H1 (cell line): ENCODE measurements around the gene RNF8. TPM values are rescaled to one million over a fixed set of nuclear protein-coding genes. Genes with fewer than 3 reads are reported as not detected.

Experiments used
- CTCF ChIA-PET: fragments of 300-600 bp; sonication (Branson Sonifier 250); formaldehyde crosslinking; loops from one replicate; lab custom pipeline; 2021; ENCODE audit not compliant: partially characterized antibody; lab: Charles Lee
- POLR2A ChIA-PET: fragments of 300-600 bp; sonication (Branson Sonifier 250); formaldehyde crosslinking; loops from one replicate; lab custom pipeline; 2021; ENCODE audit warnings: inconsistent platforms; ENCODE audit not compliant: partially characterized antibody; lab: Charles Lee
- DNase-seq, 2 experiments: peaks; one replicate each; pipeline versions ENCODE4 v3.0.0 to v3.0.0-alpha.2; 2010 to 2022; ENCODE audit warnings: low spot score in 2 of 2, low read depth in 1 of 2, mixed read lengths in 1 of 2
- FAIRE-seq: peaks from 2 replicates; lab custom pipeline; 2011; peaks lifted over from hg19 to GRCh38; lab: Jason Lieb, UNC
- H2AFZ ChIP-seq: 2 replicates; pipeline ENCODE4 v1.8.1; 2012; ENCODE audit warnings: low read length, inconsistent platforms
- H2AK5ac ChIP-seq: 2 replicates; pipeline ENCODE4 v1.6.1; 2013; ENCODE audit warnings: low read depth, low read length
- H2BK120ac ChIP-seq: replicated peaks from 2 replicates; pipeline ENCODE3; 2013; ENCODE audit warnings: low read depth, low read length, inconsistent platforms
- H2BK12ac ChIP-seq: 2 replicates; pipeline ENCODE4 v1.6.1; 2013; ENCODE audit warnings: low read depth, low read length
- H2BK15ac ChIP-seq: 2 replicates; pipeline ENCODE4 v1.6.1; 2013; ENCODE audit warnings: low read length
- H2BK20ac ChIP-seq: 2 replicates; pipeline ENCODE4 v1.6.1; 2013; ENCODE audit warnings: low read length
- H2BK5ac ChIP-seq: 2 replicates; pipeline ENCODE4 v1.6.1; 2013; ENCODE audit warnings: low read depth, low read length
- H3K14ac ChIP-seq: 2 replicates; pipeline ENCODE4 v1.6.1; 2013; ENCODE audit warnings: inconsistent platforms; ENCODE audit not compliant: insufficient read length
- H3K18ac ChIP-seq: 2 replicates; pipeline ENCODE4 v1.6.1; 2013; ENCODE audit warnings: low read length; ENCODE audit errors: extremely low read depth
- H3K23ac ChIP-seq: 2 replicates; pipeline ENCODE4 v1.6.1; 2013; ENCODE audit warnings: inconsistent platforms; ENCODE audit not compliant: insufficient read length
- H3K23me2 ChIP-seq: 2 replicates; pipeline ENCODE4 v1.6.1; 2013; ENCODE audit warnings: low read depth, low read length
- H3K27ac ChIP-seq: 2 replicates; pipeline ENCODE4 v1.6.1; 2011; ENCODE audit warnings: low read depth, low read length, inconsistent platforms
- H3K27me3 ChIP-seq, 4 experiments: replicated peaks in 1 of 4; 1 replicate in 1 of 4; 2 replicates in 3 of 4; pipeline versions ENCODE4 v1.6.1 to v1.8.1; 2011 to 2013; ENCODE audit warnings: low read length in 3 of 4, mild to moderate bottlenecking in 3 of 4, inconsistent platforms in 2 of 4, mixed read lengths in 2 of 4, moderate library complexity in 1 of 4; ENCODE audit not compliant: control insufficient read depth in 3 of 4, insufficient read depth in 3 of 4; ENCODE audit errors: extremely low read depth in 1 of 4
- H3K36me3 ChIP-seq, 4 experiments: 2 replicates each; pipeline versions ENCODE4 v1.6.1 to v1.8.1; 2011 to 2013; ENCODE audit warnings: mild to moderate bottlenecking in 4 of 4, low read length in 3 of 4, moderate library complexity in 2 of 4, control low read depth in 1 of 4, inconsistent platforms in 1 of 4; ENCODE audit not compliant: insufficient read depth in 4 of 4, control insufficient read depth in 2 of 4
- H3K4ac ChIP-seq: replicated peaks from 2 replicates; pipeline ENCODE3; 2013; ENCODE audit warnings: low read length, low read depth, mixed read lengths, inconsistent platforms; ENCODE audit not compliant: insufficient read length
- H3K4me1 ChIP-seq, 4 experiments: replicated peaks in 1 of 4; 1 replicate in 1 of 4; 2 replicates in 3 of 4; pipeline versions ENCODE4 v1.6.1 to v1.8.1; 2011 to 2013; ENCODE audit warnings: low read length in 3 of 4, inconsistent platforms in 2 of 4, mixed read lengths in 1 of 4; ENCODE audit not compliant: insufficient read depth in 4 of 4, control insufficient read depth in 3 of 4
- H3K4me2 ChIP-seq, 2 experiments: 2 replicates each; pipeline versions ENCODE4 v1.6.1 to v1.8.1; 2011 to 2013; ENCODE audit warnings: low read depth in 2 of 2, low read length in 2 of 2, control low read depth in 1 of 2, inconsistent platforms in 1 of 2, mild to moderate bottlenecking in 1 of 2; ENCODE audit not compliant: insufficient read depth in 1 of 2
- H3K4me3 ChIP-seq, 4 experiments: fragments of 200-600, 300-600 bp in 1 of 4; sonication (generic), shearing (Covaris generic), sonication (Bioruptor Twin) in 1 of 4; 2 replicates each; pipeline versions ENCODE4 v1.5.1 to v1.8.1; 2011 to 2016; ENCODE audit warnings: low read length in 4 of 4, low read depth in 3 of 4, control low read depth in 2 of 4, inconsistent platforms in 2 of 4, mild to moderate bottlenecking in 2 of 4, mixed read lengths in 1 of 4, moderate library complexity in 1 of 4; ENCODE audit not compliant: insufficient read depth in 2 of 4; ENCODE audit errors: extremely low read depth in 1 of 4
- H3K56ac ChIP-seq: replicated peaks from 2 replicates; pipeline ENCODE3; 2013; ENCODE audit warnings: low read depth, mild to moderate bottlenecking, mixed read lengths, low read length, inconsistent platforms; ENCODE audit not compliant: insufficient read length
- H3K79me1 ChIP-seq: 2 replicates; pipeline ENCODE4 v1.6.1; 2013; ENCODE audit warnings: low read depth, low read length, control low read depth
- H3K79me2 ChIP-seq, 2 experiments: 2 replicates each; pipeline versions ENCODE4 v1.6.1 to v1.8.1; 2012 to 2013; ENCODE audit warnings: low read length in 2 of 2, mild to moderate bottlenecking in 2 of 2, inconsistent platforms in 1 of 2; ENCODE audit not compliant: insufficient read depth in 2 of 2, control insufficient read depth in 1 of 2
- H3K9ac ChIP-seq, 4 experiments: replicated peaks in 1 of 4; 1 replicate in 1 of 4; 2 replicates in 3 of 4; pipeline versions ENCODE4 v1.6.1 to v1.8.1; 2011 to 2013; ENCODE audit warnings: low read depth in 3 of 4, low read length in 3 of 4, control low read depth in 2 of 4, mild to moderate bottlenecking in 2 of 4, moderate library complexity in 2 of 4, inconsistent platforms in 1 of 4; ENCODE audit errors: extremely low read depth in 1 of 4
- H3K9me3 ChIP-seq, 2 experiments: 2 replicates each; pipeline versions ENCODE4 v1.6.1 to v1.8.1; 2012 to 2013; ENCODE audit warnings: mild to moderate bottlenecking in 2 of 2, moderate library complexity in 2 of 2, control low read depth in 1 of 2, inconsistent platforms in 1 of 2, low read depth in 1 of 2, low read length in 1 of 2, mixed read lengths in 1 of 2; ENCODE audit not compliant: insufficient read depth in 2 of 2
- H4K20me1 ChIP-seq, 2 experiments: replicated peaks in 1 of 2; 2 replicates each; pipeline versions ENCODE3 to v1.8.1; 2011 to 2013; ENCODE audit warnings: inconsistent platforms in 2 of 2, low read length in 2 of 2, mild to moderate bottlenecking in 1 of 2; ENCODE audit not compliant: insufficient read depth in 2 of 2, control insufficient read depth in 1 of 2
- H4K5ac ChIP-seq: 2 replicates; pipeline ENCODE4 v1.6.1; 2013; ENCODE audit warnings: low read length, low read depth, mixed read lengths, inconsistent platforms; ENCODE audit not compliant: insufficient read length
- H4K8ac ChIP-seq: 2 replicates; pipeline ENCODE4 v1.8.0; 2013; ENCODE audit warnings: mild to moderate bottlenecking, moderate library complexity, low read length, inconsistent platforms; ENCODE audit not compliant: insufficient read depth; ENCODE audit errors: extremely low read depth
- H4K91ac ChIP-seq: replicated peaks from 2 replicates; pipeline ENCODE3; 2013; ENCODE audit warnings: low read length, mixed read lengths, inconsistent platforms; ENCODE audit not compliant: insufficient read length
- CEBPB ChIP-seq: IDR thresholded peaks from 2 replicates; pipeline ENCODE4 v1.6.1; 2012; ENCODE audit warnings: low read depth, low read length
- NRF1 ChIP-seq: IDR thresholded peaks from 2 replicates; pipeline ENCODE4 v1.6.1; 2011; ENCODE audit warnings: mild to moderate bottlenecking, low read depth, low read length, improper control_type of control experiment
- SP2 ChIP-seq: IDR thresholded peaks from 2 replicates; pipeline ENCODE4 v1.6.1; 2012; ENCODE audit warnings: mild to moderate bottlenecking, low read length, inconsistent platforms
- YY1 ChIP-seq: IDR thresholded peaks from 2 replicates; pipeline ENCODE4 v1.6.1; 2011; ENCODE audit warnings: low read depth, mild to moderate bottlenecking, low read length
- WGBS, 2 experiments: shearing (Covaris generic) in 1 of 2; methylation state at CpG; one replicate each; pipeline versions ENCODE4 v1.1.6 to v1.1.7; 2013 to 2015; ENCODE audit warnings: low lambda C conversion rate in 2 of 2, mixed read lengths in 2 of 2, inconsistent platforms in 1 of 2, low coverage in 1 of 2, missing lambda C conversion rate in 1 of 2; ENCODE audit not compliant: insufficient replicate concordance in 2 of 2, insufficient coverage in 1 of 2, insufficient read length in 1 of 2; ENCODE audit errors: extremely low coverage in 1 of 2, missing lambda C conversion rate in 1 of 2; 5-methylcytosine and 5-hydroxymethylcytosine counted together
- polyA plus RNA-seq, 7 experiments: library from polyadenylated mRNA; depleted of rRNA in 3 of 7; stranded (reverse) in 5 of 7; unstranded in 2 of 7; fragments of >200 nt in 5 of 7; fragments of 200-250 nt in 2 of 7; gene quantifications; 1 replicate in 5 of 7; 2 replicates in 1 of 7; 4 replicates in 1 of 7; pipeline versions ENCODE4 v1.2.1 to v1.2.3, GENCODE V29; 2011 to 2013; ENCODE audit warnings: missing spikeins in 2 of 7, mixed read lengths in 2 of 7
- total RNA-seq: library from RNA; stranded (reverse); fragmentation: NEBNext Ultra II Directional; extraction: Animal tissue kit (Norgen Biotek cat#: 25700); gene quantifications from 2 replicates; pipeline ENCODE4 v1.2.1, GENCODE V29; 2021

The RNF8 gene
- total and polyA plus RNA-seq, 2 of the 8 experiments (the other 6 are each of a cell fraction or from before 2014, with no cell fraction given): 20.3 to 44.7 TPM

DNA sequence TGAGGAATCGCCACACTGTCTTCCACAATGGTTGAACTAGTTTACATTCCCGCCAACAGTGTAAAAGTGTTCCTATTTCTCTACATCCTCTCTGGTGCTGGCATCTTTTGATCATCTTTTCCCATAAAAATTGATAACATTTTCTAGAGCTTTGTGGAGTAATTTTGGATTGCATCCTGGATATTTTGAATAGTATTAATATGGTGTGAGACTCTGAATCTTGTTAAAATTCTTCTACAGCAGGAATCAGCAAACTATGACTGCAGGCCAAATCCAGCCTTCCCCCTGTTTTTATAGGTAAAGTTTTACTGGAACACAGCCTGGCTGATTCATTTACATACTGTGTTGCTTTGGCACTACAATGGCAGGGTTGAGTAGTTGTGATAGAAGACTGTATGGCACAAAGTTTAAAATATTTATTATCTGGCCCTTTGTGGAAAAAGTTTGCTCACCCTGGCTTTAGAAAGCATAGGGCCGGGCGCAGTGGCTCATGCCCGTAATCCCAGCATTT lies 15.0 kb upstream of the RNF8 start:
- no peaks in the 10 kb centered on the region for H3K23me2 ChIP-seq
- H2BK120ac ChIP-seq: no peak overlapping the region
- 89% methylated on average over 5 of the region's 5 CpGs; no CpG with 5 or more reads in 1 of the 2 experiments for WGBS, 2 experiments
- no peak overlapping the region for H2AK5ac ChIP-seq
- no peak overlapping the region for H3K4ac ChIP-seq
- no peaks in the 10 kb centered on the region for H3K4me1 ChIP-seq
- H3K9ac ChIP-seq: no peak overlapping the region
- H3K4me3 ChIP-seq: no peak overlapping the region
- no peaks in the 10 kb centered on the region for H3K79me2 ChIP-seq
- ChIA-PET CTCF (no interaction called here), POLR2A (no interaction called here)
- H4K8ac ChIP-seq: no peak overlapping the region
- H3K9me3 ChIP-seq: no peaks in the 10 kb centered on the region
- H2BK12ac ChIP-seq: no peak overlapping the region
- H3K23ac ChIP-seq: no peak overlapping the region
- H3K79me1 ChIP-seq: no peaks in the 10 kb centered on the region
- H2BK20ac ChIP-seq: no peak overlapping the region
- no peaks in the 10 kb centered on the region; a peak in 1 of 8 replicates for H3K36me3 ChIP-seq
- H2BK15ac ChIP-seq: no peak overlapping the region
- H2BK5ac ChIP-seq: no peak overlapping the region
- no peak overlapping the region for H4K5ac ChIP-seq
- no peak overlapping the region for H3K4me2 ChIP-seq
- FAIRE-seq: no peak
- no peak overlapping the region for H2AFZ ChIP-seq
- H4K20me1 ChIP-seq: no peaks in the 10 kb centered on the region
- H3K56ac ChIP-seq: no peak overlapping the region
- H3K14ac ChIP-seq: no peak overlapping the region
- DNase-seq: no peak
- no peak overlapping the region for H3K27ac ChIP-seq
- no peak for TF ChIP-seq CEBPB
- no peak for TF ChIP-seq YY1
- no peak for TF ChIP-seq NRF1
- no peak for TF ChIP-seq SP2
- H3K27me3 ChIP-seq: no peaks in the 10 kb centered on the region
- no peak overlapping the region for H4K91ac ChIP-seq
- H3K18ac ChIP-seq: no peak overlapping the region
